CD4-positive, alpha-beta T cell (primary cell): Measurements from ENCODE around the gene GSTA3. TPM values are rescaled to one million over a fixed set of nuclear protein-coding genes. Genes with fewer than 3 reads are reported as not detected.

Source experiments
- ATAC-seq: fragments of 200-7000 bp; cut with Tn5 transposase; one replicate; pipeline ENCODE4 v1.10.0; 2022; ENCODE audit warnings: mild to moderate bottlenecking; ENCODE audit not compliant: poor library complexity
- CTCF ChIA-PET: fragments of 350-600 bp; sonication (Branson Sonifier 250); formaldehyde crosslinking; loops from one replicate; lab custom pipeline; 2021; ENCODE audit warnings: antibody characterized with exemption, inconsistent platforms; lab: Charles Lee
- POLR2A ChIA-PET: fragments of 350-600 bp; sonication (Branson Sonifier 250); formaldehyde crosslinking; loops from one replicate; lab custom pipeline; 2021; ENCODE audit warnings: antibody characterized with exemption, inconsistent platforms; lab: Charles Lee
- DNase-seq, 14 experiments: peaks; one replicate each; pipeline ENCODE4 v3.0.0-alpha.2; 2013 to 2020; ENCODE audit warnings: mixed read lengths in 2 of 14
- H3K27ac ChIP-seq, 2 donors: one replicate each; pipeline versions ENCODE4 v1.5.1 to v1.7.0; 2013; ENCODE audit warnings: low read length in 2 of 2, low read depth in 1 of 2, mild to moderate bottlenecking in 1 of 2
- H3K27me3 ChIP-seq, 2 experiments: 1 replicate in 1 of 2; 2 replicates in 1 of 2; pipeline versions ENCODE4 v1.6.1 to v1.7.0; 2013; ENCODE audit warnings: low read length in 2 of 2, control low read depth in 1 of 2, mild to moderate bottlenecking in 1 of 2, moderate library complexity in 1 of 2; ENCODE audit not compliant: insufficient read depth in 2 of 2, control insufficient read depth in 1 of 2
- H3K36me3 ChIP-seq: one replicate; pipeline ENCODE4 v1.6.1; 2013; ENCODE audit warnings: low read length, control low read depth; ENCODE audit not compliant: insufficient read depth
- H3K4me1 ChIP-seq: one replicate; pipeline ENCODE4 v1.6.1; 2013; ENCODE audit warnings: low read length, control low read depth; ENCODE audit not compliant: insufficient read depth
- H3K4me3 ChIP-seq: one replicate; pipeline ENCODE4 v1.5.1; 2013; ENCODE audit warnings: mild to moderate bottlenecking, low read length, moderate library complexity
- H3K9me3 ChIP-seq, 2 experiments: 1 replicate in 1 of 2; 2 replicates in 1 of 2; pipeline versions ENCODE4 v1.6.1 to v1.7.0; 2013; ENCODE audit warnings: low read length in 2 of 2, mild to moderate bottlenecking in 2 of 2, control low read depth in 1 of 2, moderate library complexity in 1 of 2; ENCODE audit not compliant: control insufficient read depth in 1 of 2, insufficient read depth in 1 of 2
- H3K27ac Mint-ChIP-seq: one replicate; pipeline ENCODE4 v1.8.0; 2020; ENCODE audit warnings: mixed read lengths
- H3K27me3 Mint-ChIP-seq: one replicate; pipeline ENCODE4 v1.8.0; 2021; ENCODE audit warnings: mixed read lengths
- H3K36me3 Mint-ChIP-seq: one replicate; pipeline ENCODE4 v1.8.0; 2021; ENCODE audit warnings: low read depth, mixed read lengths
- H3K4me1 Mint-ChIP-seq: one replicate; pipeline ENCODE4 v1.8.0; 2021; ENCODE audit warnings: low read depth, mixed read lengths
- H3K4me3 Mint-ChIP-seq: one replicate; pipeline ENCODE4 v1.8.0; 2020; ENCODE audit warnings: mild to moderate bottlenecking, mixed read lengths
- H3K9me3 Mint-ChIP-seq: one replicate; pipeline ENCODE4 v1.8.0; 2020; ENCODE audit warnings: mixed read lengths
- intact Hi-C, 2 experiments: fragments of 100-400 bp; cut with DNase I in 1 of 2; cut with micrococcal nuclease in 1 of 2; formaldehyde crosslinking; loops; one replicate each; pipeline versions ENCODE4 v1.15.1 to v1.9.0; 2023 to 2025; cut with DNase I, micrococcal nuclease
- total RNA-seq, 174 experiments: library from RNA in 2 of 174; stranded (reverse) in 2 of 174; gene quantifications; one replicate each; pipeline ENCODE4 v1.2.3 and lab custom pipeline; 2021 to 2026
- TF ChIP-seq, protein P1 (sequence below): fragments of 200-600 bp; IDR thresholded peaks from one replicate; pipeline ENCODE4 v1.8.0; 2022; ENCODE audit warnings: antibody characterized with exemption, mild to moderate bottlenecking

The GSTA3 gene
- total RNA-seq, 2 experiments from 2014 or later: not detected

DNA sequence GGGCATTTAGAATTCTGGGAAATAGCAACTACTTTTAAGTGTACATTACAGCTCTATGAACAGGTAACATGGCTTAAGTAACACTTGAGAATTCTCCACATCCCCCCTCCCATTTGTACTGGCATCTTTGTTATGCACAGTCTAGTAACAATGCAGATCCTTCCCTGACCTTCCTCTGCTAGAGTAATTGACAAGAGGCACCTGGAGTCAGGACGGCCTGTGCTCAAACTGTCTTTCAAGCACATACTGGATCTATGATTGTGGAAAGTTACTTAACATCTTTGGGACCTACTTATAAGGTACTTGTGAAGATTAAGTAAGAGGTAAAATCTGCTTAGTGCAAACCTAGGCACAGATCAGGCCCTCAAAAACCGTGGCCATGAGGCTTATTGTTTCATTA, 21.9 kb upstream of the GSTA3 start:
- Histone ChIP-seq H3K9me3 (no peaks in the 10 kb centered on the region), H3K4me3 (no peak overlapping the region), H3K27me3 (no peaks in the 10 kb centered on the region), H3K36me3 (no peaks in the 10 kb centered on the region), H3K27ac (no peak overlapping the region), H3K4me1 (no peaks in the 10 kb centered on the region)
- Mint-ChIP-seq H3K27me3 (no peaks in the 10 kb centered on the region), H3K4me1 (no peaks in the 10 kb centered on the region), H3K4me3 (no peak overlapping the region), H3K36me3 (no peaks in the 10 kb centered on the region), H3K9me3 (no peaks in the 10 kb centered on the region), H3K27ac (no peak overlapping the region)
- no peak for ATAC-seq
- TF ChIP-seq, protein P1, sequence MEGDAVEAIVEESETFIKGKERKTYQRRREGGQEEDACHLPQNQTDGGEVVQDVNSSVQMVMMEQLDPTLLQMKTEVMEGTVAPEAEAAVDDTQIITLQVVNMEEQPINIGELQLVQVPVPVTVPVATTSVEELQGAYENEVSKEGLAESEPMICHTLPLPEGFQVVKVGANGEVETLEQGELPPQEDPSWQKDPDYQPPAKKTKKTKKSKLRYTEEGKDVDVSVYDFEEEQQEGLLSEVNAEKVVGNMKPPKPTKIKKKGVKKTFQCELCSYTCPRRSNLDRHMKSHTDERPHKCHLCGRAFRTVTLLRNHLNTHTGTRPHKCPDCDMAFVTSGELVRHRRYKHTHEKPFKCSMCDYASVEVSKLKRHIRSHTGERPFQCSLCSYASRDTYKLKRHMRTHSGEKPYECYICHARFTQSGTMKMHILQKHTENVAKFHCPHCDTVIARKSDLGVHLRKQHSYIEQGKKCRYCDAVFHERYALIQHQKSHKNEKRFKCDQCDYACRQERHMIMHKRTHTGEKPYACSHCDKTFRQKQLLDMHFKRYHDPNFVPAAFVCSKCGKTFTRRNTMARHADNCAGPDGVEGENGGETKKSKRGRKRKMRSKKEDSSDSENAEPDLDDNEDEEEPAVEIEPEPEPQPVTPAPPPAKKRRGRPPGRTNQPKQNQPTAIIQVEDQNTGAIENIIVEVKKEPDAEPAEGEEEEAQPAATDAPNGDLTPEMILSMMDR: no peak
- ChIA-PET POLR2A (no interaction called here), CTCF (no interaction called here)
- DNase-seq: no peak
- intact Hi-C loops: no loop called here

DNA sequence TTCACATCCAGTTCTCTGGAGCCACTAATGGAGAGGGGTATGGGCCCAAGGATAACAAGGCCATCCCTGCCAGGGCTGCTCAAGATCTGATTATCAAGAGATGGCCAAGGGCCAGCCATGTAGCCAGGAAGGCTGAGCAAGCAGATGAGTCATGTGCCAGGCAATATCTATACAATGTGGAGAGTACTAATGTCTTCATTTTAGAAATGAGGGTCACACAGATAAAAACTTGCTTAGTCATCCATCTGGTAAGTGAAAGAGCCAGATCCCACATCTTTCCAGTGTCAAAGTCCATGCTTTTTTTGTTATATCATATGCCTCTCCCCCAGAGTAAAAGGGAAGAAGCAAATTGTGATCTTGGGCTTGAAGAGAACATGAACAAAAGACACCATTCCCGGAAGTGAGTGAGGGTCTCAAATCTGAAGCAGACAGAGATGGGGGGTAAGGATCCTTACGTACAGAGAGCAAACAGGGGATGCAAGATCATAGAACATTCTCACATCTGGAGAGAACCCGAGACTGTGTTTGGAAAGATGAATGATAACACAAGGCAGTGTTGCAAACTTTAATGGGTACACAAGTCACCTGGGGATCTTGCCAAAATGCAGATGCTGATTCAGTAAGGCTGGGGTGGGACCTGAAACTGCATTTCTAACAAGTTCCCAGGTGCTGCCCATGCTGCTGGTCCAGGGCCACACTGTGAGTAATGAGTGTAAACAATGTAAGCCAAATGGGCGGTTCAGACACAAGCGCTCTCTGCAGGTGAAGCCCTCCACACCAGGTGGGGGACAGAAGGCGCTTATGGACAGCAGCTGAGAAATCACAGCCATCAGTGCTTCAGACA, 20.0 kb upstream of the GSTA3 start:
- TF ChIP-seq, protein P1: no peak
- DNase-seq: no peak
- Histone ChIP-seq H3K27me3 (no peaks in the 10 kb centered on the region), H3K9me3 (no peaks in the 10 kb centered on the region), H3K36me3 (no peaks in the 10 kb centered on the region), H3K4me3 (no peak overlapping the region), H3K27ac (no peak overlapping the region), H3K4me1 (no peaks in the 10 kb centered on the region)
- no peaks in the 10 kb centered on the region for H3K9me3 Mint-ChIP-seq
- no peak for ATAC-seq
- POLR2A ChIA-PET: no interaction called here
- no peak overlapping the region for H3K4me3 Mint-ChIP-seq
- intact Hi-C loops: no loop called here
- no peaks in the 10 kb centered on the region for H3K36me3 Mint-ChIP-seq
- H3K27me3 Mint-ChIP-seq: no peaks in the 10 kb centered on the region
- CTCF ChIA-PET: no interaction called here
- H3K27ac Mint-ChIP-seq: no peak overlapping the region
- no peaks in the 10 kb centered on the region for H3K4me1 Mint-ChIP-seq

DNA sequence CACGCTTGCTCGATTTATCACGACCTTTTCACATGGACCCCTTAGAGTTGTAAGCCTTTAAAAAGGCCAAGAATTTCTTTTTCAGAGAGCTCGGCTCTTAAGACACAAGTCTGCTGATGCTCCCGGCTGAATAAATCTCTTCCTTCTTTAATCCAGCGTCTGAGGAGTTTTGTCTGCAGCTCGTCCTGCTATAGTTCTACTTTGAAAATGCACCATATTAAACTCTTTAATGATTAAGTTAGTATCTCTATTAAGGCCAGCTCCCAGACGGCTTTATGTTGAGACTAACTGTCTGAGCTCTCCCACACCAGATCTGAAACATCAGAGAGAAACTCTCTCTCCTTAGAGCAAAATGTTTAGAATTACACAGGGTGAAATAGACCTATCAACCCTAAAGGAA, 18.0 kb upstream of the GSTA3 start:
- H3K4me3 ChIP-seq: no peak overlapping the region
- no peaks in the 10 kb centered on the region for H3K9me3 ChIP-seq
- TF ChIP-seq, protein P1: no peak
- no peak overlapping the region for H3K4me3 Mint-ChIP-seq
- ChIA-PET CTCF (interaction anchor here (1.2 kb wide), 1 partner anchor 12 kb away, joined by 3 read pairs; no protein-coding TSS in a partner anchor), POLR2A (no interaction called here)
- H3K36me3 ChIP-seq: no peaks in the 10 kb centered on the region
- peaks cover 8% of the 10 kb centered on the region for H3K27me3 Mint-ChIP-seq
- no peak overlapping the region for H3K27ac ChIP-seq
- H3K9me3 Mint-ChIP-seq: no peaks in the 10 kb centered on the region
- H3K36me3 Mint-ChIP-seq: no peaks in the 10 kb centered on the region
- H3K27ac Mint-ChIP-seq: no peak overlapping the region
- intact Hi-C loops: no loop called here
- ATAC-seq: no peak
- H3K4me1 Mint-ChIP-seq: no peaks in the 10 kb centered on the region
- H3K27me3 ChIP-seq: no peaks in the 10 kb centered on the region
- no peaks in the 10 kb centered on the region for H3K4me1 ChIP-seq
- DNase-seq: no peak
